ENCODE data around the gene AZIN2. TPM values are rescaled to one million over a fixed set of nuclear protein-coding genes. Genes with fewer than 3 reads are reported as not detected.

The AZIN2 gene
- total and polyA plus RNA-seq, 2 of the 13 experiments (the other 11 are each of a cell fraction or from before 2014, with no cell fraction given): 1.7 to 3.5 TPM

- no peak for TF ChIP-seq PITX1 (CRISPR knock-in tag; IDR thresholded peaks at IDR 0.05)
These were observed 47.8 kb downstream of the AZIN2 start (continued) for GRCh38 chr1:33128781-33129180.

DNA sequence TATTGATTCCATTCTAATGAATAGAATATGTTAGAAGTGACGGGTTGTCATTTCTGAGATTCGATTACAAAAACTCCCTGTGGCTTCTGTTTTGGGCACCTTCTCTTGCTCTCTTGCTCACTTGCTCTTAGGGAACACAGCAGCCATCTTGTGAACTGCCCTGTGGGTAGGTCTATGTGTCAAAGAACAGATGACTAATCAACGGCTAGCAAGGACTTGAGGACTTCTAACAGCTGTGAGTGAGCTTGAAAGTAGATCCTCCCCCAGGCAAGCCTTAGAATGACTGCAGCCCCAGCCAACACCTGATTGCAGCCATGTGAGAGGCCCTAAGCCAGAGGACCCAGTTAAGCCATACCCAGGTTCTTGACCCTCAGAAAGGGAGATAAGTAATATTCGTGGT, 49.3 kb downstream of the AZIN2 start:
- in situ Hi-C loops (cut with HindIII; ENCODE audit: extremely low pct_ligation_motif_present, low pct_unique_long_range_greater_than_20kb) (no loop called here), intact Hi-C loops (cut with micrococcal nuclease; ENCODE audit: unreplicated experiment) (no loop called here)
- Histone ChIP-seq H4K20me1 (ENCODE audit: insufficient read depth, low read length) (no peaks in the 10 kb centered on the region), H3K27me3 (ENCODE audit: control insufficient read depth in 1 of 2, insufficient read depth in 2 of 2, low read length in 2 of 2) (no peaks in the 10 kb centered on the region; a peak in 1 of 5 replicates), H2AFZ (ENCODE audit: low read length) (no peak overlapping the region), H3K4me1 (ENCODE audit: insufficient read depth, low read length) (peaks cover 43% of the 10 kb centered on the region), H3K36me3 (replicated peaks in 1 of 2; ENCODE audit: control insufficient read depth in 1 of 2, insufficient read depth in 2 of 2, low read length in 2 of 2) (no peaks in the 10 kb centered on the region; a peak in 1 of 5 replicates), H3K4me3 (replicated peaks in 1 of 3; ENCODE audit: insufficient read depth in 1 of 3, low read depth in 2 of 3, low read length in 3 of 3) (no peak overlapping the region), H3K4me2 (ENCODE audit: low read depth, low read length) (no peak overlapping the region), H3K79me2 (ENCODE audit: insufficient read depth, low read length) (peaks cover 22% of the 10 kb centered on the region), H3K9me3 (ENCODE audit: low read length) (no peaks in the 10 kb centered on the region), H3K27ac (ENCODE audit: extremely low read length, insufficient read depth, low read length) (no peak overlapping the region), H3K9ac (ENCODE audit: insufficient read depth, low read depth, low read length) (no peak overlapping the region)
- WGBS (ENCODE audit: low lambda C conversion rate): 62% methylated on average over 4 of the region's 4 CpGs
- BruUV-seq (replicated peaks): no TSS peak
- TF ChIP-seq ZFY (CRISPR knock-in tag; IDR thresholded peaks at IDR 0.05): no peak
- TF ChIP-seq, protein P1, sequence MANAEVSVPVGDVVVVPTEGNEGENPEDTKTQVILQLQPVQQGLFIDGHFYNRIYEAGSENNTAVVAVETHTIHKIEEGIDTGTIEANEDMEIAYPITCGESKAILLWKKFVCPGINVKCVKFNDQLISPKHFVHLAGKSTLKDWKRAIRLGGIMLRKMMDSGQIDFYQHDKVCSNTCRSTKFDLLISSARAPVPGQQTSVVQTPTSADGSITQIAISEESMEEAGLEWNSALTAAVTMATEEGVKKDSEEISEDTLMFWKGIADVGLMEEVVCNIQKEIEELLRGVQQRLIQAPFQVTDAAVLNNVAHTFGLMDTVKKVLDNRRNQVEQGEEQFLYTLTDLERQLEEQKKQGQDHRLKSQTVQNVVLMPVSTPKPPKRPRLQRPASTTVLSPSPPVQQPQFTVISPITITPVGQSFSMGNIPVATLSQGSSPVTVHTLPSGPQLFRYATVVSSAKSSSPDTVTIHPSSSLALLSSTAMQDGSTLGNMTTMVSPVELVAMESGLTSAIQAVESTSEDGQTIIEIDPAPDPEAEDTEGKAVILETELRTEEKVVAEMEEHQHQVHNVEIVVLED (CRISPR knock-in tag; IDR thresholded peaks at IDR 0.05; ENCODE audit: borderline replicate concordance): no peak
- ATAC-seq (no peak), DNase-seq (ENCODE audit: low spot score) (no peak), FAIRE-seq (no peak)
- POLR2A ChIA-PET: no interaction called here
- CTCF ChIA-PET (ENCODE audit: low intra/inter-chr PET ratio, low total read pairs): no interaction called here

GRCh38 chr1:33131191-33131590, 50.2 kb downstream of the AZIN2 start:
- CTCF ChIA-PET (ENCODE audit: low intra/inter-chr PET ratio, low total read pairs): no interaction called here
- peaks cover 21% of the 10 kb centered on the region for H3K79me2 ChIP-seq (ENCODE audit: insufficient read depth, low read length)
- 63% methylated on average over 2 of the region's 2 CpGs for WGBS (ENCODE audit: low lambda C conversion rate)
- no peaks in the 10 kb centered on the region; a peak in 1 of 5 replicates for H3K36me3 ChIP-seq (replicated peaks in 1 of 2; ENCODE audit: control insufficient read depth in 1 of 2, insufficient read depth in 2 of 2, low read length in 2 of 2)
- H4K20me1 ChIP-seq (ENCODE audit: insufficient read depth, low read length): no peaks in the 10 kb centered on the region
- H3K9ac ChIP-seq (ENCODE audit: insufficient read depth, low read depth, low read length): no peak overlapping the region
- H3K4me1 ChIP-seq (ENCODE audit: insufficient read depth, low read length): peaks cover 34% of the 10 kb centered on the region
- H3K27ac ChIP-seq (ENCODE audit: extremely low read length, insufficient read depth, low read length): no peak overlapping the region
- intact Hi-C loops (cut with micrococcal nuclease; ENCODE audit: unreplicated experiment): no loop called here
- ATAC-seq (no peak), FAIRE-seq (no peak), DNase-seq (ENCODE audit: low spot score) (no peak)
- H3K4me3 ChIP-seq (replicated peaks in 1 of 3; ENCODE audit: insufficient read depth in 1 of 3, low read depth in 2 of 3, low read length in 3 of 3): no peak overlapping the region
- no peaks in the 10 kb centered on the region for H3K9me3 ChIP-seq (ENCODE audit: low read length)
- in situ Hi-C loops (cut with HindIII; ENCODE audit: extremely low pct_ligation_motif_present, low pct_unique_long_range_greater_than_20kb): no loop called here
- BruUV-seq (replicated peaks): no TSS peak
- POLR2A ChIA-PET: no interaction called here
- H3K4me2 ChIP-seq (ENCODE audit: low read depth, low read length): no peak overlapping the region
- no peak overlapping the region for H2AFZ ChIP-seq (ENCODE audit: low read length)
- no peaks in the 10 kb centered on the region; a peak in 1 of 5 replicates for H3K27me3 ChIP-seq (ENCODE audit: control insufficient read depth in 1 of 2, insufficient read depth in 2 of 2, low read length in 2 of 2)
- TF ChIP-seq ZNF12 (CRISPR knock-in tag; IDR thresholded peaks at IDR 0.05): no peak
- TF ChIP-seq TAF1 (CRISPR knock-in tag; IDR thresholded peaks at IDR 0.05): no peak
- no peak for TF ChIP-seq SRSF1 (optimal IDR thresholded peaks at IDR 0.05; ENCODE audit: low read depth, low read length)
- TF ChIP-seq ZFP36L1 (CRISPR knock-in tag; IDR thresholded peaks at IDR 0.05): no peak
- no peak for TF ChIP-seq ZNF558 (CRISPR knock-in tag; IDR thresholded peaks at IDR 0.05; ENCODE audit: borderline replicate concordance)
- TF ChIP-seq HOXA3 (CRISPR knock-in tag; IDR thresholded peaks at IDR 0.05): no peak
- no peak for TF ChIP-seq ELF3 (CRISPR knock-in tag; IDR thresholded peaks at IDR 0.05)
- no peak for TF ChIP-seq YY1 (IDR thresholded peaks at IDR 0.05; ENCODE audit: insufficient read depth, insufficient replicate concordance, low read depth, low read length)
- TF ChIP-seq THAP9 (CRISPR knock-in tag; IDR thresholded peaks at IDR 0.05; ENCODE audit: borderline replicate concordance): no peak
- no peak for TF ChIP-seq ZSCAN30 (CRISPR knock-in tag; IDR thresholded peaks at IDR 0.05)

Measured in HepG2 (cell line).